Measurements from ENCODE around the gene SHMT1.
"Not testable (repeated sequence)": the region's sequence is repeated elsewhere in the genome, so short reads cannot be mapped to it uniquely, and the experiment has no call there.

GRCh38 chr17:18403604-18404003 is 40.3 kb upstream of the SHMT1 start:
- TF ChIP-seq ZSCAN30 (tag by site-specific recombination; IDR thresholded peaks at IDR 0.05); ZNF529 (tag by site-specific recombination; IDR thresholded peaks at IDR 0.05; ENCODE audit: insufficient replicate concordance); ZNF138 (tag by site-specific recombination; IDR thresholded peaks at IDR 0.05; ENCODE audit: borderline replicate concordance); GFI1B (tag by site-specific recombination; IDR thresholded peaks at IDR 0.05); CTCF (tag by site-specific recombination; IDR thresholded peaks at IDR 0.05); ZNF266 (tag by site-specific recombination; IDR thresholded peaks at IDR 0.05; ENCODE audit: low read depth); ZNF561 (tag by site-specific recombination; IDR thresholded peaks at IDR 0.05; ENCODE audit: borderline replicate concordance); ZNF558 (tag by site-specific recombination; IDR thresholded peaks at IDR 0.05); MYNN (tag by site-specific recombination; IDR thresholded peaks at IDR 0.05; ENCODE audit: borderline replicate concordance); ZNF121 (tag by site-specific recombination; IDR thresholded peaks at IDR 0.05); TRIM28 (IDR thresholded peaks at IDR 0.05; ENCODE audit: borderline replicate concordance, low read length); ZNF174 (tag by site-specific recombination; IDR thresholded peaks at IDR 0.05); ZNF155 (tag by site-specific recombination; IDR thresholded peaks at IDR 0.05): not testable (repeated sequence)

All from HEK293 (cell line).